GM06990 (cell line): ENCODE data around the gene GPI.
"Not testable (repeated sequence)": the region's sequence is repeated elsewhere in the genome, so short reads cannot be mapped to it uniquely, and the experiment has no call there.

Experiments used
- DNase-seq: peaks from one replicate; pipeline ENCODE4 v3.0.0-alpha.2; 2011; ENCODE audit not compliant: insufficient read length; ENCODE audit errors: extremely low read depth
- H3K27me3 ChIP-seq: replicated peaks from 2 replicates; pipeline ENCODE4 v1.6.0; 2011; ENCODE audit warnings: low read length; ENCODE audit not compliant: control insufficient read depth, insufficient read depth
- H3K36me3 ChIP-seq: 2 replicates; pipeline ENCODE4 v1.5.1; 2011; ENCODE audit warnings: low read length; ENCODE audit not compliant: control insufficient read depth, insufficient read depth
- H3K4me3 ChIP-seq: replicated peaks from 2 replicates; pipeline ENCODE4 v1.5.1; 2011; ENCODE audit warnings: low read depth, mild to moderate bottlenecking, control low read depth, low read length
- TF ChIP-seq, protein P1 (sequence below): IDR thresholded peaks from 2 replicates; pipeline ENCODE4 v1.5.1; 2011; ENCODE audit warnings: low read length, control low read depth, mild to moderate bottlenecking, inconsistent platforms; ENCODE audit not compliant: insufficient read depth, poor library complexity, severe bottlenecking

GPI gene

DNA sequence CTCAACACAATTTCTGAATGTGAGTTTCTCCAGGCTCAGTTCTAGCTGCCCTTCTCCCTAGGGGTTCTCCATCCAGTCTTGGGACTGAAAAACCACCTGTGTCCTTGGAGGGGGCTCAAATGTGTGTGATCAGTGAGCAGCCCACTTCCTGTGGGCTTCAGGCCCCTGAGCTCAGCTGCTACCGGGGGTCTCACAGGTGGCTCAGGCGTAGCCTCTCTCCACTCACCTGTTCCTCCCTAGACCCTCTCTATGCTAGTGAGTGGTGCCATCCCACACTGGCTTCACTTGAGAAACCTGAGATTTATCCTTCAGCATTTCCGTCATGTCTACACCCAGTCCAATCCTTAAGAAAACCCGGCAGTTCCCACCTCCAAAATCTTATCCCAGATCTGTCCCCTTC lies 39.8 kb upstream of the GPI start:
- DNase-seq: no peak
- Histone ChIP-seq H3K27me3 (no peaks in the 10 kb centered on the region), H3K4me3 (no peak overlapping the region), H3K36me3 (peaks cover 10% of the 10 kb centered on the region)
- TF ChIP-seq, protein P1, sequence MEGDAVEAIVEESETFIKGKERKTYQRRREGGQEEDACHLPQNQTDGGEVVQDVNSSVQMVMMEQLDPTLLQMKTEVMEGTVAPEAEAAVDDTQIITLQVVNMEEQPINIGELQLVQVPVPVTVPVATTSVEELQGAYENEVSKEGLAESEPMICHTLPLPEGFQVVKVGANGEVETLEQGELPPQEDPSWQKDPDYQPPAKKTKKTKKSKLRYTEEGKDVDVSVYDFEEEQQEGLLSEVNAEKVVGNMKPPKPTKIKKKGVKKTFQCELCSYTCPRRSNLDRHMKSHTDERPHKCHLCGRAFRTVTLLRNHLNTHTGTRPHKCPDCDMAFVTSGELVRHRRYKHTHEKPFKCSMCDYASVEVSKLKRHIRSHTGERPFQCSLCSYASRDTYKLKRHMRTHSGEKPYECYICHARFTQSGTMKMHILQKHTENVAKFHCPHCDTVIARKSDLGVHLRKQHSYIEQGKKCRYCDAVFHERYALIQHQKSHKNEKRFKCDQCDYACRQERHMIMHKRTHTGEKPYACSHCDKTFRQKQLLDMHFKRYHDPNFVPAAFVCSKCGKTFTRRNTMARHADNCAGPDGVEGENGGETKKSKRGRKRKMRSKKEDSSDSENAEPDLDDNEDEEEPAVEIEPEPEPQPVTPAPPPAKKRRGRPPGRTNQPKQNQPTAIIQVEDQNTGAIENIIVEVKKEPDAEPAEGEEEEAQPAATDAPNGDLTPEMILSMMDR: no peak

DNA sequence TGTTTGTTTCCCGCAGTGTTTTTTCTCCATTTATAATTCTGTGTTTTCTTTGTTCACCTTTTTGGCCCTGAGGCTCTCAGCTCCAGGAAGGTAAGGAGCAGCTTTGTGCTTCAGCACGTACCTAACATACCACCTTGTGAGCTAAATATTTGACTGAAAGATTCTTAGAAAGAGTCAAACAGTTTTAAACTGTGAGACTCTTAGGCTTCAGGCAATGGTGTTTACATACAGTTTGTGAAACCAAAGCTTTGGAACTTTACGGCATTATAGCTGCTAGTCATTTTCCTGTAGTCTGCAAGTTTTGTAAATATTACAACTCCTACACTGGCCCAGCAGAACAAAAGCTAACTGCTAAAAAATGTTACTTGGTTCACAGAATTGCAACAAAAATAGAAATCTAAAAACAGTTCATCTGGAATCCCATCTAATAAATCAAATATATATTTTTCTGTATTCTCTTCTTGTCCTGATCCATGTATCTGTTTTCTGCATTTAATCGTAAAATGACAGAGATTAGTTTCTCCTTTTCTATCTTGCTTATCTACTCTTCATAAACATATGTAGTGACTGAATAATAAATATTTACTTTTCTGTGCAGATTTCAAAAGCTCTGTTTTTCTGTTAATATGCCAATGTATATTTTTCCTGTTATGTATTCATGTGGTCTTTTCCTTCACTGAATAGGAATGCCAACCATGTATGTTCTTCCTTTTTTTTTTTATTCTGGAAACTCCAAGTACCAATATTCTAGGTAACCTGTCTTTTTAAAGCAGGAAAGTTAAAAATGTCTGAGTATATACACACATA lies 38.8 kb upstream of the GPI start:
- peaks cover 8% of the 10 kb centered on the region for H3K36me3 ChIP-seq
- TF ChIP-seq, protein P1: no peak
- no peak overlapping the region for H3K4me3 ChIP-seq
- no peak for DNase-seq
- H3K27me3 ChIP-seq: no peaks in the 10 kb centered on the region

DNA sequence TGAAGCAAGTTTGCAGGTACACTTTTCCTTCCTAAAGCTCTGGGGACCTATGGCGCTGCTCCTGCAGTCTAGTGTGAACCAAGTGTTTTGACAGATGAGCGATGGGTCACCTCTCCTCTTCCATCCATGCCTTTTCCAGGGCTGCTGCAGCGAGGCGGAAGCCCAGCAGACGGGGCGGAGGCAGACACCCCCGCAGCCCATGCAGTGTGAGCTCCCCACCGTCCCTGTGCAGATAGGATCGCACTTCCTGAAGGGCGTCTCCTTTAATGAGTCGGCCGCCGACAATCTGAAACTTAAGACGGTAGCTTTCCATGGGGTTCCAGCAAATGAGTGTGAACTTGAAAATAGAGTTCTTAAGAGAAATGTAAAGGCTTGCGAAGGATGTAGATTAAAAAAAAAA lies 37.1 kb upstream of the GPI start:
- H3K36me3 ChIP-seq: peaks cover 8% of the 10 kb centered on the region
- H3K27me3 ChIP-seq: no peaks in the 10 kb centered on the region
- no peak for DNase-seq
- no peak overlapping the region for H3K4me3 ChIP-seq
- TF ChIP-seq, protein P1: no peak

DNA sequence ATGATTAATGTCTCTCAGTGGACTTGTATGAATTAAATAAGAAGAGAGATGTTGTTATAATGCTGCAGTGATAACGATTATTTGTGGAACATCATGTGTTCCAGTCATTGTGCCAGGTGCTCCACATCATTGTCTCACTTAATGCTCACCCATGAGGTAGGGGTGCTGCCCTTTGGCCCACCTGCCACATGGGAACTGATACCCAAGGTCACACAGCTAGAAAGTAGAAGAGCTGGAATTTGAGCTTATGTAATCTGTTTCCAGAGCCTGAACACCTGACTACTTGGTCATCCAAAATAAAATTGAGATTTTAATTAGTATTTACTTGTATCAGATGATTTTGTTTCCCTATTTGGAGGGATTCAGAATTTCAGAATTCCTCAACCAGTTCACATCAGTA lies 36.0 kb upstream of the GPI start:
- TF ChIP-seq, protein P1: no peak
- Histone ChIP-seq H3K27me3 (no peaks in the 10 kb centered on the region), H3K4me3 (no peak overlapping the region), H3K36me3 (peaks cover 4% of the 10 kb centered on the region)
- DNase-seq: no peak

DNA sequence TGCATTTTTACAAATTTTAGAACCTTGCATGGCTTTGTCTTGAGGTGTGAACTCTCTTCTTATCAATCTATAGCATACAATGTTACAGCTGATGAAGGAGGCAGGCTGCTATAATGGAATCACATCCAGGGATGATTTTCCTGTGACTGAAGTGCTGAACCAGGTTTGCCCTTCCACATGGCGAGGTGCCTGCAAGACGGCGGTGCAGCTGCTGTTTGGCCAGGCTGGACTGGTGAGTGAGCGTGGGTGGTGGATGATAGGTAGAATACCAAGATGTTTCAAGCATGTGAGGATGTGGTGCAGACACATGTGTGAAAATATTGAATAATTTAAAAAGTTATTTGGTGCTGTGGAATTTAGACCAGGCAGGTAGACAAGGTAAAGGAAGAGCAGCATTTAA lies 34.9 kb upstream of the GPI start:
- no peak for DNase-seq
- Histone ChIP-seq H3K4me3 (no peak overlapping the region), H3K36me3 (peaks cover 4% of the 10 kb centered on the region), H3K27me3 (no peaks in the 10 kb centered on the region)
- TF ChIP-seq, protein P1: no peak

DNA sequence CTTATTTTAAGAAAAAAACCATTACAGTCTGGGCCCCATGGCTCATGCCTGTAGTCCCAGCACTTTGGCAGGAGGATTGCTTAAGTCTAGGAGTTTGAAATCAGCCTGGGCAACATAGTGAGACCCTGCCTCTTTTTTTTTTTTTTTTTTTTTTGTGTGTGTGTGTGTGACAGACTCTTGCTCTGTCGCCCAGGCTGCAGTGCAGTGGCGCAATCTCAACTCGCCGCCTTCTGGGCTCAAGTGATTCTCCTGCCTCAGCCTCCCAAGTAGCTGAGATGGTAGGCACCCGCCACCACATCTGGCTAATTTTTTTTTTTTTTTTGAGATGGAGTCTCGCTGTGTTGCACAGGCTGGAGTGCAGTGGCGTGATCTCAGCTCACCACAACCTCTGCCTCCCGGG lies 34.4 kb upstream of the GPI start:
- H3K4me3 ChIP-seq, DNase-seq, H3K36me3 ChIP-seq, H3K27me3 ChIP-seq: not testable (repeated sequence)

DNA sequence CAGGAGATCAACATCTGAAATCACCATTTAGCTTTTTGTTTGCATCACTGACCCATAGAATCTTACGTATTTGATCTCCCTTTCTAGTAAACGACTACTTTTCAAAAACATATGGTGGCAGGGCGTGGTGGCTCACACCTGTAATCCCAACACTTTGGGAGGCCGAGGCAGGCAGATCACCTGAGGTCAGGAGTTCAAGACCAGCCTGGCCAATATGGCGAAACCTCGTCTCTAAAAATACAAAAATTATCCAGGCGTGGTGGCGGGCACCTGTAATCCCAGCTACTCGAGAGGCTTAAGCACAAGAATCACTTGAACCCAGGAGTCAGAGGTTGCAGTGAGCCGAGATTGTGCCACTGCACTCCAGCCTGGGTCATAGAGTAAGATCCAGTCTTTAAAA lies 33.4 kb upstream of the GPI start:
- DNase-seq, H3K4me3 ChIP-seq, H3K27me3 ChIP-seq, H3K36me3 ChIP-seq: not testable (repeated sequence)
